Endodermal cell (in vitro differentiated cells): ENCODE measurements around the gene TGFB1. TPM values are rescaled to one million over a fixed set of nuclear protein-coding genes. Genes with fewer than 3 reads are reported as not detected.

Source experiments
- DNase-seq: peaks from one replicate; pipeline ENCODE4 v3.0.0-alpha.2; 2017
- H3K27ac ChIP-seq: 2 replicates; pipeline ENCODE4 v1.5.1; 2013; ENCODE audit warnings: mild to moderate bottlenecking, low read depth, low read length, moderate library complexity
- H3K27me3 ChIP-seq: 2 replicates; pipeline ENCODE4 v1.6.1; 2013; ENCODE audit warnings: mild to moderate bottlenecking, low read length, moderate library complexity; ENCODE audit not compliant: insufficient read depth, control insufficient read depth, poor library complexity, severe bottlenecking
- H3K36me3 ChIP-seq: 2 replicates; pipeline ENCODE4 v1.7.0; 2013; ENCODE audit warnings: mild to moderate bottlenecking, low read length, moderate library complexity; ENCODE audit not compliant: control insufficient read depth, insufficient read depth
- H3K4me1 ChIP-seq: one replicate; pipeline ENCODE4 v1.7.0; 2013; ENCODE audit warnings: low read length; ENCODE audit not compliant: control insufficient read depth, insufficient read depth
- H3K4me3 ChIP-seq: 2 replicates; pipeline ENCODE4 v1.5.1; 2013; ENCODE audit warnings: mild to moderate bottlenecking, low read length, moderate library complexity
- H3K9ac ChIP-seq: 2 replicates; pipeline ENCODE4 v1.6.1; 2013; ENCODE audit warnings: mild to moderate bottlenecking, low read length, moderate library complexity; ENCODE audit not compliant: poor library complexity, severe bottlenecking; ENCODE audit errors: extremely low read depth
- H3K9me3 ChIP-seq: 2 replicates; pipeline ENCODE4 v1.6.1; 2013; ENCODE audit warnings: mild to moderate bottlenecking, low read length, moderate library complexity; ENCODE audit not compliant: control insufficient read depth
- H3K27ac Mint-ChIP-seq: 2 replicates; pipeline ENCODE4 v1.8.0; 2020; ENCODE audit warnings: mixed read lengths
- H3K27me3 Mint-ChIP-seq: 2 replicates; pipeline ENCODE4 v1.8.0; 2021; ENCODE audit warnings: mild to moderate bottlenecking, mixed read lengths; ENCODE audit not compliant: insufficient read depth
- H3K36me3 Mint-ChIP-seq: 2 replicates; pipeline ENCODE4 v1.8.0; 2020; ENCODE audit warnings: low read depth, mixed read lengths
- H3K4me1 Mint-ChIP-seq: 2 replicates; pipeline ENCODE4 v1.8.0; 2020; ENCODE audit warnings: mixed read lengths
- H3K4me3 Mint-ChIP-seq: 2 replicates; pipeline ENCODE4 v1.8.0; 2020; ENCODE audit warnings: mild to moderate bottlenecking, moderate library complexity, mixed read lengths
- H3K9me3 Mint-ChIP-seq: 2 replicates; pipeline ENCODE4 v1.8.0; 2020; ENCODE audit warnings: mild to moderate bottlenecking, mixed read lengths
- CTCF ChIP-seq: fragments of 200-600 bp; sonication (generic); conservative IDR thresholded peaks from 2 replicates; pipeline ENCODE4 v1.5.0; 2021; ENCODE audit warnings: antibody characterized with exemption, mild to moderate bottlenecking
- WGBS, 2 experiments: methylation state at CpG; one replicate each; pipeline versions ENCODE4 v1.1.5 to v1.1.7; 2013; ENCODE audit warnings: missing lambda C conversion rate in 2 of 2, mixed read lengths in 1 of 2; ENCODE audit not compliant: insufficient coverage in 1 of 2, insufficient read length in 1 of 2; 5-methylcytosine and 5-hydroxymethylcytosine counted together
- total RNA-seq, 2 donors: library from RNA; stranded (reverse); fragmentation: NEBNext Ultra II Directional in 1 of 2; extraction: Animal tissue kit (Norgen Biotek cat#: 25700) in 1 of 2; gene quantifications; 2 replicates in 1 of 2; 3 replicates in 1 of 2; pipeline ENCODE4 v1.2.1, GENCODE V29; 2021

The TGFB1 gene
- total RNA-seq, 2 donors from 2014 or later, result 56.3 to 60.1 TPM

- Histone ChIP-seq H3K4me1 (no peaks in the 10 kb centered on the region), H3K27ac (no peak overlapping the region), H3K9me3 (no peaks in the 10 kb centered on the region), H3K36me3 (no peaks in the 10 kb centered on the region), H3K27me3 (no peaks in the 10 kb centered on the region), H3K9ac (no peak overlapping the region), H3K4me3 (no peak overlapping the region)
- H3K9me3 Mint-ChIP-seq, result no peaks in the 10 kb centered on the region
- no peaks in the 10 kb centered on the region for H3K4me1 Mint-ChIP-seq
- TF ChIP-seq CTCF, result no peak
- H3K27me3 Mint-ChIP-seq, result no peaks in the 10 kb centered on the region
- no peak for DNase-seq
- H3K4me3 Mint-ChIP-seq, result no peak overlapping the region
- no peaks in the 10 kb centered on the region for H3K36me3 Mint-ChIP-seq
- H3K27ac Mint-ChIP-seq, result no peak overlapping the region
- 100% methylated on average over 1 of the region's 1 CpG for WGBS, 2 experiments
Measured at GRCh38 chr19:41359741-41360140, 6.0 kb upstream of the TGFB1 start.

- no peak for TF ChIP-seq CTCF
- H3K27me3 Mint-ChIP-seq, result no peaks in the 10 kb centered on the region
- H3K4me3 ChIP-seq, result no peak overlapping the region
- DNase-seq, result no peak
- no peaks in the 10 kb centered on the region for H3K9me3 Mint-ChIP-seq
- no peak overlapping the region for H3K27ac Mint-ChIP-seq
- H3K9ac ChIP-seq, result no peak overlapping the region
- peaks cover 3% of the 10 kb centered on the region for H3K4me1 Mint-ChIP-seq
- no peaks in the 10 kb centered on the region for H3K36me3 Mint-ChIP-seq
- H3K9me3 ChIP-seq, result no peaks in the 10 kb centered on the region
- no peak overlapping the region for H3K27ac ChIP-seq
- H3K27me3 ChIP-seq, result no peaks in the 10 kb centered on the region
- no peaks in the 10 kb centered on the region for H3K4me1 ChIP-seq
- H3K4me3 Mint-ChIP-seq, result no peak overlapping the region
- WGBS, 2 experiments, result 95 to 96% methylated on average over 11 to 13 of the region's 13 CpGs
- no peaks in the 10 kb centered on the region for H3K36me3 ChIP-seq
Measured at GRCh38 chr19:41357746-41358145, 4.0 kb upstream of the TGFB1 start.

- H3K4me1 Mint-ChIP-seq, result peaks cover 5% of the 10 kb centered on the region
- H3K27ac Mint-ChIP-seq, result peak overlapping the region; percentile 6
- TF ChIP-seq CTCF, result no peak
- no peak overlapping the region for H3K4me3 ChIP-seq
- H3K9me3 ChIP-seq, result no peaks in the 10 kb centered on the region
- H3K27me3 ChIP-seq, result no peaks in the 10 kb centered on the region
- H3K36me3 Mint-ChIP-seq, result no peaks in the 10 kb centered on the region
- no peak overlapping the region for H3K4me3 Mint-ChIP-seq
- no peaks in the 10 kb centered on the region for H3K4me1 ChIP-seq
- no peaks in the 10 kb centered on the region for H3K36me3 ChIP-seq
- 87 to 90% methylated on average over 6 to 10 of the region's 11 CpGs for WGBS, 2 experiments
- DNase-seq, result no peak
- no peaks in the 10 kb centered on the region for H3K9me3 Mint-ChIP-seq
- no peak overlapping the region for H3K27ac ChIP-seq
- H3K9ac ChIP-seq, result no peak overlapping the region
- peaks cover 2% of the 10 kb centered on the region for H3K27me3 Mint-ChIP-seq
Measured at GRCh38 chr19:41356984-41357739, 3.4 kb upstream of the TGFB1 start.
